ENCODE data around the gene FAM50B.

FAM50B gene

DNA sequence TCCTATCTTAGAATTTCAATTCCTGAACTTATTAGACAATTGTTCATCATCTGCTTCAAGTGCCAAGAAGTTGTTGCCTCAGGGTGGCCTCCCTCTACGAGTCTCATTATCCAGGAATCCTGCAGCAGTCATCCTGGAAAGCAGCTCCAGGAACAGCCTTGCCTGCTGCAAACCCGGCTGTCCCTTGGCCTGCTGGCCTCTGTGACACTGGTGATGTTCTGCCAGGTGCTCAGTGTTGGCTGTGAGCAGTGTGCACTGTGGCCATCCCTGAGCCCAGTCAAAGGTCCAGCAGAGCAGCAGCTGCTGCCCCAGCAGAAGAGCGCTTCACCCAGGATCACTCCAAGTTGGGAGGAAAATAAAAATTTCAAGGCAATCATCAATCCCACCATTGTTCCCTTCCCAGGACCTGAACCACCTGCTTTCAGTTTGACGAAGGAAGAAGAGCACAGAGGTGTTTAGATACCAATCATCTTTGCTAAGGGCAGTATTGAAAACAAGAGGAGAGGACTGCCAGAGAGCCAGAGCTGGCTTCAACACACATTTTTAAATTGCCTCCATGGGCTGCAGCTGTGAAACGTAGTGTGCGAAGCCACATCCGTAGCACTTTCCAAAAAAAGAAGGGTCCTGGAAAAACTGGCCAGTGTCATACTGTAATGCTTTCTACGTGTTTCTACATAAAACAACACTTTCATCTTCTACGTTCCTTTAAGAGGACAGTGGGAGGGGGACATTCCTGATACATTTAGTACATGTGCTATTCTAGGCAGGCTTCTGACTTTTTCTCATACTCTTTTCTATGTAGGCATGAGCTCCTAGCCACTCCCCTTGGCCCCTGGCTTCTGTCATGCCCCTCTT, 7.2 kb upstream of the FAM50B start:
- Histone ChIP-seq H4K20me1 (ENCODE audit: insufficient read depth, low read length, poor library complexity, severe bottlenecking) (no peaks in the 10 kb centered on the region), H3K9ac (ENCODE audit: low read depth, low read length, poor library complexity, severe bottlenecking) (no peak overlapping the region), H3K9me3 (ENCODE audit: insufficient read depth, low read depth, low read length) (no peaks in the 10 kb centered on the region), H3K4me1 (ENCODE audit: insufficient read depth, low read length, poor library complexity, severe bottlenecking) (no peaks in the 10 kb centered on the region), H3K4me3 (ENCODE audit: low read length, poor library complexity, severe bottlenecking) (no peak overlapping the region), H3K27me3 (ENCODE audit: insufficient read depth, low read length, poor library complexity, severe bottlenecking) (no peaks in the 10 kb centered on the region), H3K4me2 (ENCODE audit: low read depth, low read length, poor library complexity, severe bottlenecking) (no peak overlapping the region), H3K36me3 (ENCODE audit: insufficient read depth, low read length) (no peaks in the 10 kb centered on the region), H3K79me2 (ENCODE audit: insufficient read depth, low read length) (no peaks in the 10 kb centered on the region), H3K9me2 (replicated peaks; ENCODE audit: low read depth, low read length) (no peaks in the 10 kb centered on the region), H2AFZ (ENCODE audit: low read length) (no peak overlapping the region), H3F3A (ENCODE audit: low read depth) (no peaks in the 10 kb centered on the region)
- no peak for TF ChIP-seq EZH2phosphoT487 (IDR thresholded peaks at IDR 0.05; ENCODE audit: borderline replicate concordance)
- TF ChIP-seq, protein P1, sequence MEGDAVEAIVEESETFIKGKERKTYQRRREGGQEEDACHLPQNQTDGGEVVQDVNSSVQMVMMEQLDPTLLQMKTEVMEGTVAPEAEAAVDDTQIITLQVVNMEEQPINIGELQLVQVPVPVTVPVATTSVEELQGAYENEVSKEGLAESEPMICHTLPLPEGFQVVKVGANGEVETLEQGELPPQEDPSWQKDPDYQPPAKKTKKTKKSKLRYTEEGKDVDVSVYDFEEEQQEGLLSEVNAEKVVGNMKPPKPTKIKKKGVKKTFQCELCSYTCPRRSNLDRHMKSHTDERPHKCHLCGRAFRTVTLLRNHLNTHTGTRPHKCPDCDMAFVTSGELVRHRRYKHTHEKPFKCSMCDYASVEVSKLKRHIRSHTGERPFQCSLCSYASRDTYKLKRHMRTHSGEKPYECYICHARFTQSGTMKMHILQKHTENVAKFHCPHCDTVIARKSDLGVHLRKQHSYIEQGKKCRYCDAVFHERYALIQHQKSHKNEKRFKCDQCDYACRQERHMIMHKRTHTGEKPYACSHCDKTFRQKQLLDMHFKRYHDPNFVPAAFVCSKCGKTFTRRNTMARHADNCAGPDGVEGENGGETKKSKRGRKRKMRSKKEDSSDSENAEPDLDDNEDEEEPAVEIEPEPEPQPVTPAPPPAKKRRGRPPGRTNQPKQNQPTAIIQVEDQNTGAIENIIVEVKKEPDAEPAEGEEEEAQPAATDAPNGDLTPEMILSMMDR (conservative IDR thresholded peaks at IDR 0.05; ENCODE audit: low read length), result no peak

DNA sequence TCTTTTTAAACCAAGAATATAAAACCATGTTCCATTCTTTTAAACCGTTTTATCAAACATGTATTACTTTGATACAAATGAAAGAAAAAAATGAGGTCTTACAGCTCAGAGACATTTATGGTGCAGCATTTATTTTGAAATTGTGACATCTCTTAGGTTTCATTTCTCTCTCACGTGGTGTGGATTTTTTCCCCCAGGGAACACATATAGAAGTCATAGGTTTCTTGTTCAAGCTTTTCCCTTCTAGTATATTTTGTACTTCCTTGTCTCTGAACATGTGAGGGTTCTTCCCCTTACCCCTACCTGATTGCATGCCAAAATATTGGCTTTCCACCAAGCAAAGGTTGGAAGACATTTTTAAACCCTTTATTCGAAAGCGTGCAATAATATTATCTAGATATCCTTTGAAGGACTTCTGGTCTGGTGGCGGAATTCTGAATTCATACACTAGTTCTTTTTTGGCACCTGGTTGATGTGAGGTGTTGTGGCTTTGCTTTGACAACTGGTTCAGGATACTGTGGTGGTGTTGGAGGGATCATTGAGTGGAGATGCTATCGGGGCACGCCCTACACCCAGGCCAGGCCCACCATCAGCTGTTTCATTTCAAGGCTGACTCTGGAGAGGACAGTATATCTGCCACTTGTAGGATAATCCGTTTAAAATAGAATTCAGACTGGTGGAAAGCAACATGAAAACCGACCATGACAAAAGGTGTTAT, 5.6 kb upstream of the FAM50B start:
- Histone ChIP-seq H3K9ac (ENCODE audit: low read depth, low read length, poor library complexity, severe bottlenecking) (no peak overlapping the region), H3K79me2 (ENCODE audit: insufficient read depth, low read length) (no peaks in the 10 kb centered on the region), H3K4me3 (ENCODE audit: low read length, poor library complexity, severe bottlenecking) (no peak overlapping the region), H3K36me3 (ENCODE audit: insufficient read depth, low read length) (no peaks in the 10 kb centered on the region), H3K9me3 (ENCODE audit: insufficient read depth, low read depth, low read length) (no peaks in the 10 kb centered on the region), H3K27me3 (ENCODE audit: insufficient read depth, low read length, poor library complexity, severe bottlenecking) (no peaks in the 10 kb centered on the region), H2AFZ (ENCODE audit: low read length) (no peak overlapping the region), H4K20me1 (ENCODE audit: insufficient read depth, low read length, poor library complexity, severe bottlenecking) (no peaks in the 10 kb centered on the region), H3K4me1 (ENCODE audit: insufficient read depth, low read length, poor library complexity, severe bottlenecking) (no peaks in the 10 kb centered on the region), H3F3A (ENCODE audit: low read depth) (no peaks in the 10 kb centered on the region), H3K4me2 (ENCODE audit: low read depth, low read length, poor library complexity, severe bottlenecking) (no peak overlapping the region), H3K9me2 (replicated peaks; ENCODE audit: low read depth, low read length) (no peaks in the 10 kb centered on the region)
- TF ChIP-seq, protein P1 (conservative IDR thresholded peaks at IDR 0.05; ENCODE audit: low read length), result no peak
- TF ChIP-seq EZH2phosphoT487 (IDR thresholded peaks at IDR 0.05; ENCODE audit: borderline replicate concordance), result no peak

DNA sequence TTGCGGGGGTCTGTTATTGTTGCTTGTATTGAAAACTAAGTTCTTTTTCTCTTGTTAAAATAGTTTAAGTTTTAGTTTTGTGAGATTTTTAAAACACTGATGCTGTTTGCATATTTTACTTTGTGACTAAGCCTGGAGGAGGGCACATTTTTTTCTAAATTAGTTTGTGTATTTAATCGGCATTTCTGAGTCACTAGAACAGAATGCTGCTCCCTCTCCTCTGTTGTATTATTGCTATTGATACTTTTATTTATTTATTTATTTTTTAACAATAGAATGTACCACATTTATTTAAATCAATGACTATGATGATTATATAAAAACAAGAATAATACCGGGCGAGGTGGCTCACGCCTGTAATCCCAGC, 5.1 kb upstream of the FAM50B start:
- Histone ChIP-seq H3K9ac (ENCODE audit: low read depth, low read length, poor library complexity, severe bottlenecking) (no peak overlapping the region), H3F3A (ENCODE audit: low read depth) (no peaks in the 10 kb centered on the region), H3K4me3 (ENCODE audit: low read length, poor library complexity, severe bottlenecking) (no peak overlapping the region), H2AFZ (ENCODE audit: low read length) (no peak overlapping the region), H3K79me2 (ENCODE audit: insufficient read depth, low read length) (no peaks in the 10 kb centered on the region), H3K27me3 (ENCODE audit: insufficient read depth, low read length, poor library complexity, severe bottlenecking) (no peaks in the 10 kb centered on the region), H4K20me1 (ENCODE audit: insufficient read depth, low read length, poor library complexity, severe bottlenecking) (no peaks in the 10 kb centered on the region), H3K9me3 (ENCODE audit: insufficient read depth, low read depth, low read length) (no peaks in the 10 kb centered on the region), H3K4me2 (ENCODE audit: low read depth, low read length, poor library complexity, severe bottlenecking) (no peak overlapping the region), H3K9me2 (replicated peaks; ENCODE audit: low read depth, low read length) (no peaks in the 10 kb centered on the region), H3K4me1 (ENCODE audit: insufficient read depth, low read length, poor library complexity, severe bottlenecking) (no peaks in the 10 kb centered on the region), H3K36me3 (ENCODE audit: insufficient read depth, low read length) (no peaks in the 10 kb centered on the region)
- TF ChIP-seq EZH2phosphoT487 (IDR thresholded peaks at IDR 0.05; ENCODE audit: borderline replicate concordance), result no peak
- TF ChIP-seq, protein P1 (conservative IDR thresholded peaks at IDR 0.05; ENCODE audit: low read length), result no peak
